Psoas muscle (tissue), 8 donors: ENCODE results near the gene COMMD10. TPM values are rescaled to one million over a fixed set of nuclear protein-coding genes. Genes with fewer than 3 reads are reported as not detected.

ENCODE experiments used
- ATAC-seq, 4 donors: fragments of 200-7000 bp; cut with Tn5 transposase; one replicate each; pipeline ENCODE4 v1.9.1; 2020; ENCODE audit warnings: moderate library complexity in 3 of 4, mild to moderate bottlenecking in 2 of 4
- DNase-seq, 2 donors: peaks; one replicate each; pipeline ENCODE4 v3.0.0-alpha.2; 2020
- H3K27ac ChIP-seq: fragments of 200-600 bp; one replicate; pipeline ENCODE4 v1.8.0; 2022
- H3K27me3 ChIP-seq, 3 donors: fragments of 200-600 bp in 1 of 3; one replicate each; pipeline versions ENCODE4 v1.6.1 to v1.8.0; 2013 to 2022; ENCODE audit warnings: low read length in 2 of 3, mild to moderate bottlenecking in 2 of 3, moderate library complexity in 1 of 3; ENCODE audit not compliant: insufficient read depth in 3 of 3
- H3K36me3 ChIP-seq, 2 donors: fragments of 200-600 bp in 1 of 2; one replicate each; pipeline versions ENCODE4 v1.6.1 to v1.8.0; 2013 to 2022; ENCODE audit warnings: low read depth in 1 of 2, mild to moderate bottlenecking in 1 of 2, moderate library complexity in 1 of 2; ENCODE audit not compliant: insufficient read depth in 1 of 2
- H3K4me1 ChIP-seq: fragments of 200-600 bp; one replicate; pipeline ENCODE4 v1.8.0; 2022
- H3K4me3 ChIP-seq: fragments of 200-600 bp; one replicate; pipeline ENCODE4 v1.8.0; 2022; ENCODE audit warnings: mild to moderate bottlenecking
- H3K9me3 ChIP-seq: fragments of 200-600 bp; one replicate; pipeline ENCODE4 v1.8.0; 2022
- WGBS, 3 donors: extraction: QIAGEN DNeasy Blood & Tissue Kit; methylation state at CpG; one replicate each; pipeline versions ENCODE4 v1.1.6 to v1.1.7; 2013; 5-methylcytosine and 5-hydroxymethylcytosine counted together
- intact Hi-C, 2 donors: fragments of 100-400 bp; cut with DNase I; formaldehyde crosslinking; loops; one replicate each; pipeline versions ENCODE4 v1.11.0 to v1.14.2; 2022
- polyA plus RNA-seq, 3 donors: library from polyadenylated mRNA; stranded (reverse); fragments of 200-250 nt; gene quantifications; one replicate each; pipeline ENCODE4 v1.2.3, GENCODE V29; 2013
- total RNA-seq, 4 donors: library from RNA; stranded (reverse); fragmentation: NEBNext Ultra II Directional in 2 of 4; extraction: Animal tissue kit (Norgen Biotek cat#: 25700) in 2 of 4; gene quantifications; one replicate each; pipeline versions ENCODE4 v1.2.1 to v1.2.4, GENCODE V29; 2021 to 2023
- TF ChIP-seq, protein P1 (sequence below): fragments of 200-600 bp; IDR thresholded peaks from one replicate; pipeline ENCODE4 v1.8.0; 2022; ENCODE audit warnings: antibody characterized with exemption
- donor health status: healthy with polysubstance abuse.
- donor health status: DM: no; HTN: no; CAD: no; lungs with moderate emphysema.
- donor health status: Bipolar disorder and iron deficiency.
- donor health status: healthy.
- donor health status: DM: yes; HTN: yes; CAD: no.
- donor health status: DM: no; HTN: no; CAD: no.
- donor health status: DM: no; HTN: no; CAD: no.
- donor health status: DM: yes; HTN: yes; CAD: no.

Gene COMMD10
- total and polyA plus RNA-seq, 7 donors, result 8.4 to 23.0 (median 16.7) TPM

- intact Hi-C loops, result no loop called here
- ATAC-seq, result no peak
- Histone ChIP-seq H3K4me1 (no peaks in the 10 kb centered on the region), H3K27me3 (no peaks in the 10 kb centered on the region), H3K36me3 (no peaks in the 10 kb centered on the region), H3K9me3 (no peaks in the 10 kb centered on the region), H3K4me3 (no peak overlapping the region), H3K27ac (no peak overlapping the region)
- whole genome bisulfite sequencing, 3 donors, result 90 to 91% (median 90%) methylated on average over 2 of the region's 2 CpGs
- TF ChIP-seq, protein P1, sequence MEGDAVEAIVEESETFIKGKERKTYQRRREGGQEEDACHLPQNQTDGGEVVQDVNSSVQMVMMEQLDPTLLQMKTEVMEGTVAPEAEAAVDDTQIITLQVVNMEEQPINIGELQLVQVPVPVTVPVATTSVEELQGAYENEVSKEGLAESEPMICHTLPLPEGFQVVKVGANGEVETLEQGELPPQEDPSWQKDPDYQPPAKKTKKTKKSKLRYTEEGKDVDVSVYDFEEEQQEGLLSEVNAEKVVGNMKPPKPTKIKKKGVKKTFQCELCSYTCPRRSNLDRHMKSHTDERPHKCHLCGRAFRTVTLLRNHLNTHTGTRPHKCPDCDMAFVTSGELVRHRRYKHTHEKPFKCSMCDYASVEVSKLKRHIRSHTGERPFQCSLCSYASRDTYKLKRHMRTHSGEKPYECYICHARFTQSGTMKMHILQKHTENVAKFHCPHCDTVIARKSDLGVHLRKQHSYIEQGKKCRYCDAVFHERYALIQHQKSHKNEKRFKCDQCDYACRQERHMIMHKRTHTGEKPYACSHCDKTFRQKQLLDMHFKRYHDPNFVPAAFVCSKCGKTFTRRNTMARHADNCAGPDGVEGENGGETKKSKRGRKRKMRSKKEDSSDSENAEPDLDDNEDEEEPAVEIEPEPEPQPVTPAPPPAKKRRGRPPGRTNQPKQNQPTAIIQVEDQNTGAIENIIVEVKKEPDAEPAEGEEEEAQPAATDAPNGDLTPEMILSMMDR, result no peak
- DNase-seq, result peak in 1 of 2 donors; percentile 24
Observed at GRCh38 chr5:116153687-116154174, 68.9 kb downstream of the COMMD10 start.

GRCh38 chr5:116154252-116154651 is 69.4 kb downstream of the COMMD10 start:
- Histone ChIP-seq H3K36me3 (no peaks in the 10 kb centered on the region), H3K4me1 (no peaks in the 10 kb centered on the region), H3K27me3 (no peaks in the 10 kb centered on the region), H3K27ac (no peak overlapping the region), H3K9me3 (no peaks in the 10 kb centered on the region), H3K4me3 (no peak overlapping the region)
- ATAC-seq, result no peak
- intact Hi-C loops, result no loop called here
- DNase-seq, result no peak
- TF ChIP-seq, protein P1, result no peak

GRCh38 chr5:116154931-116155330 is 70.1 kb downstream of the COMMD10 start:
- Histone ChIP-seq H3K27me3 (no peaks in the 10 kb centered on the region), H3K4me1 (no peaks in the 10 kb centered on the region), H3K9me3 (no peaks in the 10 kb centered on the region), H3K27ac (no peak overlapping the region), H3K4me3 (no peak overlapping the region), H3K36me3 (no peaks in the 10 kb centered on the region)
- TF ChIP-seq, protein P1, result no peak
- ATAC-seq (no peak), DNase-seq (no peak)
- intact Hi-C loops, result no loop called here

DNA sequence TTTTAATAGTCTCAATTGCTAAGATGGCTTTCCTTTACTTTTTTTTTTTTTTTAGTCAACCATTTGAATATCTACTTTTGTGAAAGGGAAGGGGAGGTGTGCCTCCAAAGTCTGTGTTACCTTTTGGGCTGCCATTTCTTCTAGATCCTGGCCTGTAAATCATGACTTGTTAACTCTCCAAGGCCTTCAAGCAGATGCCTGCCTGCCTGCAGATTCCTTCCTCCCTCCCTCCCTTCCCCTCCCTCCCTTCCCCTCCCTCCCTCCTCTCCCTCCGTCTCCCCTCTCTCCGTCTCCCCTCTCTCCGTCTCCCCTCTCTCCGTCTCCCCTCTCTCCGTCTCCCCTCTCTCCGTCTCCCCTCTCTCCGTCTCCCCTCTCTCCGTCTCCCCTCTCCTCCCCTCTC is 73.1 kb downstream of the COMMD10 start:
- WGBS, 3 donors, result 82 to 90% (median 84%) methylated on average over 2 to 5 of the region's 8 CpGs
- Histone ChIP-seq H3K4me1 (peaks cover 15% of the 10 kb centered on the region), H3K9me3 (no peaks in the 10 kb centered on the region), H3K27ac (no peak overlapping the region), H3K36me3 (no peaks in the 10 kb centered on the region), H3K27me3 (no peaks in the 10 kb centered on the region), H3K4me3 (no peak overlapping the region)
- ATAC-seq (no peak), DNase-seq (no peak)
- intact Hi-C loops, result no loop called here
- TF ChIP-seq, protein P1, result no peak

GRCh38 chr5:116159006-116159405 is 74.2 kb downstream of the COMMD10 start:
- no peak overlapping the region for H3K27ac ChIP-seq
- H3K27me3 ChIP-seq, result no peaks in the 10 kb centered on the region
- ATAC-seq, result no peak
- TF ChIP-seq, protein P1, result no peak
- peaks cover 15% of the 10 kb centered on the region for H3K4me1 ChIP-seq
- no peak for DNase-seq
- H3K36me3 ChIP-seq, result no peaks in the 10 kb centered on the region
- intact Hi-C loops, result no loop called here
- H3K4me3 ChIP-seq, result no peak overlapping the region
- H3K9me3 ChIP-seq, result no peaks in the 10 kb centered on the region
